Astrocyte of the spinal cord (primary cell): Measurements from ENCODE around the gene OXSR1.

Experiments used
- DNase-seq: peaks from one replicate; pipeline ENCODE4 v3.0.0; 2011; ENCODE audit warnings: low read depth, low spot score
- H3K4me3 ChIP-seq: 2 replicates; pipeline ENCODE4 v1.5.1; 2011; ENCODE audit warnings: low read depth, mild to moderate bottlenecking, low read length, moderate library complexity
- CTCF ChIP-seq: IDR thresholded peaks from 2 replicates; pipeline ENCODE4 v1.5.1; 2012; ENCODE audit warnings: low read depth, mild to moderate bottlenecking, low read length, inconsistent platforms
- in situ Hi-C: cut with HindIII; loops from 2 replicates; pipeline ENCODE4 v1.10.0; 2017; ENCODE audit warnings: low sequenced_read_pairs

OXSR1 gene

GRCh38 chr3:38136393-38136776 lies 29.0 kb upstream of the OXSR1 start:
- TF ChIP-seq CTCF: no peak
- DNase-seq: no peak
- peak overlapping the region; percentile 82 for H3K4me3 ChIP-seq
- in situ Hi-C loops: no loop called here

GRCh38 chr3:38136777-38137614 lies 28.3 kb upstream of the OXSR1 start, which contains the start of gene ACAA1:
TSS of gene ACAA1 (minus strand) at chr3:38137127. CDS start at chr3:38137035, 92 bp downstream.
- TF ChIP-seq CTCF: no peak
- peak within 1 kb of the TSS; percentile 82 for H3K4me3 ChIP-seq
- DNase-seq: peak; percentile 99
- in situ Hi-C loops: no loop called here

- H3K4me3 ChIP-seq: peak overlapping the region; percentile 82
- in situ Hi-C loops: no loop called here
- peak; percentile 13 for TF ChIP-seq CTCF
- no peak for DNase-seq
Observed at GRCh38 chr3:38137615-38138348, 27.6 kb upstream of the OXSR1 start.

- in situ Hi-C loops: no loop called here
- peak; percentile 12 for TF ChIP-seq CTCF
- peak; percentile 69 for DNase-seq
- peak within 1 kb of the TSS; percentile 82 for H3K4me3 ChIP-seq
Observed at GRCh38 chr3:38138349-38139190, 26.8 kb upstream of the OXSR1 start, which contains the start of gene MYD88. TSS of gene MYD88 (plus strand) at chr3:38138661. CDS start at chr3:38138701, 40 bp downstream.

GRCh38 chr3:38139191-38139590 lies 26.1 kb upstream of the OXSR1 start:
- in situ Hi-C loops: no loop called here
- TF ChIP-seq CTCF: no peak
- peak overlapping the region; percentile 76 for H3K4me3 ChIP-seq
- DNase-seq: no peak

GRCh38 chr3:38139652-38140051 lies 25.7 kb upstream of the OXSR1 start:
- peak overlapping the region; percentile 76 for H3K4me3 ChIP-seq
- DNase-seq: no peak
- in situ Hi-C loops: no loop called here
- no peak for TF ChIP-seq CTCF
